Liver (tissue), 9 donors: Measurements from ENCODE around the gene TBC1D9. TPM values are rescaled to one million over a fixed set of nuclear protein-coding genes. Genes with fewer than 3 reads are reported as not detected.

Experiments used
- DNase-seq: peaks from one replicate; pipeline ENCODE4 v3.0.0-alpha.2; 2017; ENCODE audit warnings: low spot score
- H3K27ac ChIP-seq, 2 donors: one replicate each; pipeline ENCODE4 v1.7.0; 2013; ENCODE audit warnings: inconsistent platforms in 2 of 2, low read length in 2 of 2, control low read depth in 1 of 2, low read depth in 1 of 2, mild to moderate bottlenecking in 1 of 2
- H3K27me3 ChIP-seq, 4 donors: one replicate each; pipeline versions ENCODE4 v1.6.1 to v1.7.0; 2013; ENCODE audit warnings: low read length in 3 of 4, inconsistent platforms in 1 of 4, mild to moderate bottlenecking in 1 of 4, moderate library complexity in 1 of 4; ENCODE audit not compliant: control insufficient read depth in 4 of 4, insufficient read depth in 4 of 4
- H3K36me3 ChIP-seq, 4 donors: one replicate each; pipeline versions ENCODE4 v1.6.1 to v1.7.0; 2013; ENCODE audit warnings: low read length in 3 of 4, mild to moderate bottlenecking in 3 of 4, low read depth in 1 of 4, moderate library complexity in 1 of 4; ENCODE audit not compliant: control insufficient read depth in 4 of 4, insufficient read depth in 3 of 4
- H3K4me1 ChIP-seq, 4 donors: one replicate each; pipeline versions ENCODE4 v1.6.1 to v1.7.0; 2013; ENCODE audit warnings: low read length in 3 of 4, mild to moderate bottlenecking in 3 of 4, moderate library complexity in 1 of 4; ENCODE audit not compliant: control insufficient read depth in 4 of 4, insufficient read depth in 4 of 4
- H3K4me3 ChIP-seq, 3 donors: one replicate each; pipeline versions ENCODE4 v1.6.1 to v1.7.0; 2013; ENCODE audit warnings: low read length in 3 of 3, control low read depth in 1 of 3, low read depth in 1 of 3, mild to moderate bottlenecking in 1 of 3
- H3K9ac ChIP-seq, 2 donors: one replicate each; pipeline ENCODE4 v1.7.0; 2013; ENCODE audit warnings: low read length in 2 of 2, mild to moderate bottlenecking in 2 of 2, moderate library complexity in 2 of 2, control low read depth in 1 of 2, low read depth in 1 of 2
- H3K9me3 ChIP-seq, 4 donors: one replicate each; pipeline versions ENCODE4 v1.6.1 to v1.7.0; 2013; ENCODE audit warnings: low read length in 3 of 4; ENCODE audit not compliant: control insufficient read depth in 4 of 4
- CTCF ChIP-seq: fragments of 150-350 bp; IDR thresholded peaks from 2 replicates; pipeline ENCODE4 v1.5.1; 2017; ENCODE audit warnings: improper control_type of control experiment, low read depth, low read length; ENCODE audit not compliant: missing input control
- EGR1 ChIP-seq, 2 donors: IDR thresholded peaks; 2 replicates each; pipeline ENCODE4 v1.6.1; 2016 to 2018; ENCODE audit warnings: antibody characterized with exemption in 2 of 2, low read depth in 2 of 2
- FOXA1 ChIP-seq: IDR thresholded peaks from 2 replicates; pipeline ENCODE4 v1.6.1; 2016; ENCODE audit warnings: antibody characterized with exemption
- FOXA2 ChIP-seq: IDR thresholded peaks from 2 replicates; pipeline ENCODE4 v1.6.1; 2016; ENCODE audit warnings: antibody characterized with exemption
- GABPA ChIP-seq, 2 donors: IDR thresholded peaks in 1 of 2; conservative IDR thresholded peaks in 1 of 2; 2 replicates each; pipeline ENCODE4 v1.6.1; 2016; ENCODE audit warnings: antibody characterized with exemption in 2 of 2, mild to moderate bottlenecking in 1 of 2, moderate library complexity in 1 of 2
- HNF4A ChIP-seq, 2 donors: conservative IDR thresholded peaks; 2 replicates each; pipeline ENCODE4 v1.6.1; 2016; ENCODE audit warnings: antibody characterized with exemption in 2 of 2, mild to moderate bottlenecking in 2 of 2
- HNF4G ChIP-seq: IDR thresholded peaks from 2 replicates; pipeline ENCODE4 v1.6.1; 2016; ENCODE audit warnings: antibody characterized with exemption
- JUND ChIP-seq, 2 donors: IDR thresholded peaks; 2 replicates each; pipeline ENCODE4 v1.6.1; 2016; ENCODE audit warnings: antibody characterized with exemption in 2 of 2
- NR2F2 ChIP-seq: IDR thresholded peaks from 2 replicates; pipeline ENCODE4 v1.6.1; 2016; ENCODE audit warnings: antibody characterized with exemption
- RAD21 ChIP-seq, 2 donors: IDR thresholded peaks; 2 replicates each; pipeline ENCODE4 v1.6.1; 2016; ENCODE audit warnings: antibody characterized with exemption in 2 of 2, mild to moderate bottlenecking in 2 of 2
- REST ChIP-seq: IDR thresholded peaks from 2 replicates; pipeline ENCODE4 v1.6.1; 2016; ENCODE audit warnings: antibody characterized with exemption, mild to moderate bottlenecking
- RXRA ChIP-seq, 2 donors: IDR thresholded peaks; 2 replicates each; pipeline ENCODE4 v1.6.1; 2017 to 2018; ENCODE audit warnings: antibody characterized with exemption in 2 of 2, mild to moderate bottlenecking in 1 of 2
- SP1 ChIP-seq: IDR thresholded peaks from 2 replicates; pipeline ENCODE4 v1.6.1; 2018; ENCODE audit warnings: antibody characterized with exemption, mild to moderate bottlenecking
- ZBTB33 ChIP-seq: IDR thresholded peaks from 2 replicates; pipeline ENCODE4 v1.6.1; 2016; ENCODE audit warnings: antibody characterized with exemption
- WGBS: extraction: QIAGEN DNeasy Blood & Tissue Kit; methylation state at CpG from one replicate; pipeline ENCODE4 v1.1.7; 2013; 5-methylcytosine and 5-hydroxymethylcytosine counted together
- polyA plus RNA-seq, 2 donors: library from polyadenylated mRNA; stranded (reverse) in 1 of 2; unstranded in 1 of 2; fragments of 200-250 nt in 1 of 2; fragments of >200 nt in 1 of 2; fragmentation: Nextera tagmentation in 1 of 2; extraction: Ambion mirVana in 1 of 2; gene quantifications; one replicate each; pipeline versions ENCODE4 v1.2.1 to v1.2.3, GENCODE V29; 2013 to 2015
- total RNA-seq, 2 donors: library from RNA; depleted of rRNA; stranded (reverse); fragments of >200 nt; gene quantifications; one replicate each; pipeline ENCODE4 v1.2.3, GENCODE V29; 2014
- donor health status: healthy.
- donor health status: healthy.
- donor health status: healthy.
- donor health status: healthy.
- donor health status: healthy.

Gene TBC1D9
- total and polyA plus RNA-seq, 4 donors: 1.4 to 8.5 (median 6.3) TPM

GRCh38 chr4:140611854-140612253 is 144.3 kb downstream of the TBC1D9 start:
- Histone ChIP-seq H3K9me3 (no peaks in the 10 kb centered on the region), H3K27ac (no peak overlapping the region), H3K4me1 (peaks cover 0 to 2% (median 0%) of the 10 kb centered on the region in 4 donors), H3K27me3 (no peaks in the 10 kb centered on the region), H3K9ac (no peak overlapping the region), H3K4me3 (no peak overlapping the region), H3K36me3 (no peaks in the 10 kb centered on the region)
- 84% methylated on average over 3 of the region's 3 CpGs for WGBS
- DNase-seq: no peak
- TF ChIP-seq GABPA (IDR thresholded peaks at IDR 0.05 in 1 of 2, conservative IDR thresholded peaks at IDR 0.05 in 1 of 2): no peak
- no peak for TF ChIP-seq ZBTB33

- Histone ChIP-seq H3K27ac (no peak overlapping the region), H3K4me1 (peaks cover 0 to 2% (median 0%) of the 10 kb centered on the region in 4 donors), H3K9me3 (no peaks in the 10 kb centered on the region), H3K9ac (peak overlapping the region in 1 of 2 donors; percentile 38), H3K4me3 (no peak overlapping the region), H3K27me3 (peaks cover 0 to 3% (median 0%) of the 10 kb centered on the region in 4 donors), H3K36me3 (no peaks in the 10 kb centered on the region)
- TF ChIP-seq GABPA (IDR thresholded peaks at IDR 0.05 in 1 of 2, conservative IDR thresholded peaks at IDR 0.05 in 1 of 2): no peak
- no peak for TF ChIP-seq REST
- no peak for TF ChIP-seq FOXA1
- TF ChIP-seq RXRA (IDR thresholded peaks at IDR 0.05): no peak
- peak; percentile 53 for TF ChIP-seq CTCF
- TF ChIP-seq HNF4G: no peak
- TF ChIP-seq FOXA2: no peak
- no peak for TF ChIP-seq SP1
- TF ChIP-seq NR2F2: no peak
- TF ChIP-seq RAD21 (IDR thresholded peaks at IDR 0.05): peak; percentile 82 to 85
- TF ChIP-seq JUND (IDR thresholded peaks at IDR 0.05): no peak
- TF ChIP-seq HNF4A (conservative IDR thresholded peaks at IDR 0.05): no peak
- no peak for TF ChIP-seq EGR1 (IDR thresholded peaks at IDR 0.05; ENCODE audit: low read depth in 2 of 2)
- no peak for DNase-seq
- 36% methylated on average over 6 of the region's 6 CpGs for WGBS
Observed at GRCh38 chr4:140609548-140610425, 146.4 kb downstream of the TBC1D9 start.
